Tibial artery (tissue), 4 donors: ENCODE results near the gene SPOCD1.

Experiments used
- DNase-seq, 2 donors: peaks; one replicate each; pipeline ENCODE4 v3.0.0-alpha.2; 2019
- H3K27ac ChIP-seq, 2 donors: fragments of 200-600 bp; sonication (generic) in 1 of 2; 1 replicate in 1 of 2; 2 replicates in 1 of 2; pipeline ENCODE4 v1.5.1; 2018 to 2019; ENCODE audit warnings: mild to moderate bottlenecking in 1 of 2
- H3K27me3 ChIP-seq, 2 donors: fragments of 200-600 bp; sonication (generic) in 1 of 2; one replicate each; pipeline versions ENCODE4 v1.5.1 to v1.6.0; 2016 to 2019
- H3K36me3 ChIP-seq, 3 donors: fragments of 200-600 bp; sonication (generic) in 2 of 3; one replicate each; pipeline ENCODE4 v1.5.1; 2016 to 2019; ENCODE audit warnings: mild to moderate bottlenecking in 2 of 3
- H3K4me1 ChIP-seq, 4 donors: fragments of 200-600 bp; sonication (generic) in 2 of 4; 1 replicate in 3 of 4; 2 replicates in 1 of 4; pipeline ENCODE4 v1.5.1; 2016 to 2019
- H3K4me3 ChIP-seq, 2 donors: fragments of 200-600 bp; sonication (generic) in 1 of 2; 1 replicate in 1 of 2; 2 replicates in 1 of 2; pipeline ENCODE4 v1.5.1; 2018 to 2019; ENCODE audit warnings: mild to moderate bottlenecking in 2 of 2
- H3K9me3 ChIP-seq, 3 donors: fragments of 200-600 bp; sonication (generic) in 1 of 3; one replicate each; pipeline ENCODE4 v1.5.1; 2016 to 2019
- intact Hi-C: fragments of 100-400 bp; cut with DNase I; formaldehyde crosslinking; loops from one replicate; pipeline ENCODE4 v1.15.0; 2023; ENCODE audit warnings: low total_unique reads
- TF ChIP-seq, protein P1 (sequence below), 2 experiments: fragments of 200-600 bp in 1 of 2; fragments of 450-650 bp in 1 of 2; IDR thresholded peaks; one replicate each; pipeline ENCODE4 v1.5.1; 2017 to 2019; ENCODE audit warnings: antibody characterized with exemption in 2 of 2, mild to moderate bottlenecking in 1 of 2, moderate library complexity in 1 of 2

Gene SPOCD1

DNA sequence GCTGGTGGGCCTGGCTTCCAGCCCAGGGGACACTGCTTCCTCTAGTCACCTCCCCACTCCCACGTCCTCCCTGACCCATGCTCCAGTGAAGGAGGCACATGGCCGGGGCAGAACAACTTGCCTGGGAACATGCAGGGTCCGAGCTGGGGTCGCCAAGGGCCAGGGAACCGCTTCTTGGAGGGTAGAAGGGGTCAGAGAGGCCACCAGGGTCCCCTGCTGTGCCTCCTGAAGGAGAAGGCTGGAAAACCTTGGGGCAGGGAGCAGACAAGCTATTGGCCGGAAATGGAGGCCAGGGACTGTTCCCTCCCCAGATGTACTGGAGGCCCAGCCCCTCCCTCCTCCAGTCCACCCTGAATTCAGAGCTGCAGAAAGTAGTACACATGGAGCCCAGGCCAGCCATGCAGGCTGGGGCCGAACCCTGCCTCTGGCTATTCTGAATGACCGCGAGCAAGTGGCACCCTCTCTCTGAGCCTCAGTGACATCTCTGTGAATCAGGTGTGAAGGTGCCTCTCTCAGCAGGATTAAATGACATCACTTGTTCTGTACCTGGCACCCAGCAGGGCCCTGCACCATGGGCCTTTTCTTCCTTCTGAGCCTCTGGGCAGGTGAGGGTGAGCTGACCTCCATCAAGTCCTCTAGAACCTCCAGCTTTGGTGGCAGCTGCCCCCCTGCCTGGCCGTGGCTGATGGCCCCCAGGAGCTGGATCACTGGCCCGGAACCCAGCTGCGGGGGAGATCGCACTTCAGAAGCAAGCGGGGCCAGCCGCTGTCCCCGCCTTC, 15.7 kb downstream of the SPOCD1 start:
- Histone ChIP-seq H3K9me3 (no peaks in the 10 kb centered on the region), H3K4me1 (peaks cover 0 to 13% (median 4%) of the 10 kb centered on the region in 4 donors), H3K27ac (no peak overlapping the region), H3K36me3 (no peaks in the 10 kb centered on the region), H3K27me3 (peaks cover 0 to 19% of the 10 kb centered on the region in 2 donors), H3K4me3 (no peak overlapping the region)
- peak in 1 of 2 donors; percentile 8 for DNase-seq
- intact Hi-C loops: loop anchor here (10.0 kb wide), 1 partner anchor 165 kb away; no protein-coding TSS in a partner anchor
- TF ChIP-seq, protein P1, sequence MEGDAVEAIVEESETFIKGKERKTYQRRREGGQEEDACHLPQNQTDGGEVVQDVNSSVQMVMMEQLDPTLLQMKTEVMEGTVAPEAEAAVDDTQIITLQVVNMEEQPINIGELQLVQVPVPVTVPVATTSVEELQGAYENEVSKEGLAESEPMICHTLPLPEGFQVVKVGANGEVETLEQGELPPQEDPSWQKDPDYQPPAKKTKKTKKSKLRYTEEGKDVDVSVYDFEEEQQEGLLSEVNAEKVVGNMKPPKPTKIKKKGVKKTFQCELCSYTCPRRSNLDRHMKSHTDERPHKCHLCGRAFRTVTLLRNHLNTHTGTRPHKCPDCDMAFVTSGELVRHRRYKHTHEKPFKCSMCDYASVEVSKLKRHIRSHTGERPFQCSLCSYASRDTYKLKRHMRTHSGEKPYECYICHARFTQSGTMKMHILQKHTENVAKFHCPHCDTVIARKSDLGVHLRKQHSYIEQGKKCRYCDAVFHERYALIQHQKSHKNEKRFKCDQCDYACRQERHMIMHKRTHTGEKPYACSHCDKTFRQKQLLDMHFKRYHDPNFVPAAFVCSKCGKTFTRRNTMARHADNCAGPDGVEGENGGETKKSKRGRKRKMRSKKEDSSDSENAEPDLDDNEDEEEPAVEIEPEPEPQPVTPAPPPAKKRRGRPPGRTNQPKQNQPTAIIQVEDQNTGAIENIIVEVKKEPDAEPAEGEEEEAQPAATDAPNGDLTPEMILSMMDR (IDR thresholded peaks at IDR 0.05): no peak

DNA sequence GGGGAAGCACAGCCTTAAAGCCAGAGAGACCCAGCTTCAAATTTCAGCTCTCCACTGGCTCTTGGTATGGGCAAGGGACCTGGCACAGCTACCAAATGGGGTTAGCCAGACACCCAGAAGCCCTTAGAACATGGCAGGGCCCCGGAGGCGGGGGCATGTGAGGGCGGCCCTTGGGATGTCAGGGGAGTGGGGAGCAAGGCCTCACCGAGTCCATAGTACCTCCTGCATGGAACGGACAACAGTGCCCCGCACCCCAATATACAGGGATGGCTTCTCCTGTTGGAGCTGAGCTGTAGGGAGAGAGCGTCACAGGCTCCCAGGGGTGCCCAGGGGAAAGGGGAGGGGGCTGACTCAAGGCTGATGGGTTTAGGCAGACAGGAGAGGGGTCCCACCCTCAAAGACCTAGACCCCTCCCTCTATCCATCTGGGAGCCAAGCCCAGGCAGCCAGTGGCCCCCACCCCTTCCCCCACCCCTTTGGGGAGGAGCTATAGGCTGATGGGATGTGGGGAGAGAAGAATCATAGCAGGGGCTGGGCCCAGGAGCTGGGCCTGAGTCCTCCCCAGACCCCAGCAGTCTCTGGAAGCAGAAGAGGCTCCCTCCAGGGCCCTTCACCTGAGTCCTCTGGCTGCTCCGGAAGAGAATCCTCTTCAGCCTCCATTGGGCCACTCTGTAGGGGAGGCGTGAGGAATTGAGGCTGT, 16.5 kb downstream of the SPOCD1 start:
- TF ChIP-seq, protein P1 (IDR thresholded peaks at IDR 0.05): no peak
- H3K36me3 ChIP-seq: no peaks in the 10 kb centered on the region
- peaks cover 0 to 13% (median 4%) of the 10 kb centered on the region in 4 donors for H3K4me1 ChIP-seq
- H3K9me3 ChIP-seq: no peaks in the 10 kb centered on the region
- peak; percentile 3 to 50 for DNase-seq
- no peak overlapping the region for H3K27ac ChIP-seq
- intact Hi-C loops: loop anchor here (10.0 kb wide), 1 partner anchor 165 kb away; no protein-coding TSS in a partner anchor
- no peak overlapping the region for H3K4me3 ChIP-seq
- peaks cover 0 to 19% of the 10 kb centered on the region in 2 donors for H3K27me3 ChIP-seq

DNA sequence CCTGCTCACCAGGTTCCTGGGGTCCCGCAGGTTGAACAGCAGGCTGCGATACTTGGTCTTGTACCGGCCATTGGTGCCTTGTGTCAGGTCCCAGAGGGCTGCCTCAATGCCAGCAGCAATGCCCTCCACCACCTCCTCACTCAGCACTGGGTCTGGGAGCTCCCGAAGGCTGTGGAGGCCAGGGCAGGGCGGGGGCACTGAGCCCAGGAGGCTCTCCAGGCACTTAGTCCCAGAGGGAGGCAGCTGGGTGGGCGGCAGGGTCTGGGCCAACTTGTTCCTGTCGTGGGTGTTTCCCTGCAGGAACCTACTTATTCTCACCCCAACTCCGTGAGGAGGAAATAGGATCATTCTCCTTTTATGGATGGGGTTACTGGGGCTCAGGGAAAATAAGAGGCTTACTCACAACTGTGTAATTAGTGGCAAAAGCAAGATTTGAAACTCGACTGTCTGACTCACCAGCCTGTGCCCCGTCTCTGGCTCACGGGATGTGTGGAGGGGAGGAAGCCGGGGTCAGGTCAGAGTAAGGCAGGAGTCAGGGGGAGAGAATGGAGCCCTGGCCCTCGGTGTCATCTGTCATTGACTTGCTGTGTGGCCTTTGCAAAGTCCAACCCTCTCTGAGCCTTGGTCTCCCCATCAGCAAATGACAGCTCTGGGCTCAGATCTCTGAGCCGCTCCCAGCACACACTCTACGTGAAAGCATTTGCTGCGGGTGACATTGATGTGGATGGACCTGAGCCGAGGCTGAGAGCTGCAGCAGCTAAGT, 17.2 kb downstream of the SPOCD1 start:
- H3K9me3 ChIP-seq: no peaks in the 10 kb centered on the region
- H3K36me3 ChIP-seq: no peaks in the 10 kb centered on the region
- peaks cover 0 to 13% (median 4%) of the 10 kb centered on the region in 4 donors for H3K4me1 ChIP-seq
- no peak overlapping the region for H3K4me3 ChIP-seq
- DNase-seq: peak; percentile 25 to 65
- TF ChIP-seq, protein P1 (IDR thresholded peaks at IDR 0.05): no peak
- intact Hi-C loops: loop anchor here (10.0 kb wide), 1 partner anchor 166 kb away; no protein-coding TSS in a partner anchor
- H3K27me3 ChIP-seq: peaks cover 0 to 25% of the 10 kb centered on the region in 2 donors
- H3K27ac ChIP-seq: peak overlapping the region in 1 of 2 donors; percentile 4

DNA sequence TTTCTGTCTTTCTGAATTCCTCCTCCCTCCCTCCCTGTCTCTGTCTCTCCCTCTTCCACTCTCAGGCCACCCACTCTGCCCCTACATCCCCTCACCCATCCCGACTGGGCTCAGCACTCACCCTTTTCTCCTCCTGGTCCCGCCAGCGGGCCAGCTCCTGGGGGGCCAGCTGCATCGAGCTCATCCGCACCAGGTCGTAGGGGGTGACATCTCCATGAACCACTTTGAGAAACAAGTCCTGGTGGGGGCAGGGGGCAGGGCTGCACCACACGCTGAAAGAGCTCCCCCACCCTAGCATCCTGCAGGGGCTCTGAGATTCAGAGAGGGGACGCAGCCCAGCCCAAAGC, 17.8 kb downstream of the SPOCD1 start:
- TF ChIP-seq, protein P1 (IDR thresholded peaks at IDR 0.05): no peak
- H3K27ac ChIP-seq: no peak overlapping the region
- H3K4me1 ChIP-seq: peaks cover 0 to 13% (median 4%) of the 10 kb centered on the region in 4 donors
- no peak overlapping the region for H3K4me3 ChIP-seq
- DNase-seq: peak in 1 of 2 donors; percentile 55
- no peaks in the 10 kb centered on the region for H3K9me3 ChIP-seq
- peaks cover 0 to 31% of the 10 kb centered on the region in 2 donors for H3K27me3 ChIP-seq
- H3K36me3 ChIP-seq: no peaks in the 10 kb centered on the region
- intact Hi-C loops: loop anchor here (10.0 kb wide), 1 partner anchor 167 kb away; no protein-coding TSS in a partner anchor

DNA sequence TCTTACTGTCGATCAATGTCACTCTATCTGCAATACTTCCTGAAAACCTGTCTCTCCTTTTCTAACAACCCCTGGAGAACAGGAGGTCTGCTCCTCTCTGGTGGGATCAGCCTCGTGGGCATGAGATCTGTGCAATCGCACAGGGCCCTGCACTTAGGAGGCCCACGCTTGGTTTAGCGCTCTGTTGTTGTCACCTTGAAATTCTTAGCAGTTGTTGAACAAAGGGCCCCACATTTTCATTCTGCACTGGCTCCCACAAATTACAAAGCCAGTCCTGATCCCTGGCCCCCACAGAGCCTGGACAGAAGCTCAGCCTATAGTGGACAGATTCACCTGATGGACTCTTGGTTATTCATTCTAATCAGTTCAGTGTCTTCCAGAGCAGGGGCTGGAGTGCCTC, 18.6 kb downstream of the SPOCD1 start:
- Histone ChIP-seq H3K27ac (no peak overlapping the region), H3K4me1 (peaks cover 0 to 13% (median 4%) of the 10 kb centered on the region in 4 donors), H3K36me3 (no peaks in the 10 kb centered on the region), H3K27me3 (peaks cover 0 to 31% of the 10 kb centered on the region in 2 donors), H3K4me3 (no peak overlapping the region), H3K9me3 (no peaks in the 10 kb centered on the region)
- intact Hi-C loops: loop anchor here (10.0 kb wide), 1 partner anchor 168 kb away; no protein-coding TSS in a partner anchor
- TF ChIP-seq, protein P1 (IDR thresholded peaks at IDR 0.05): no peak
- peak in 1 of 2 donors; percentile 44 for DNase-seq
